Erythroblast (primary cell): ENCODE data around the gene A2ML1.

Experiments
- GATA1 ChIP-seq: IDR thresholded peaks from 2 replicates; pipeline ENCODE4 v1.6.1; 2011; ENCODE audit warnings: low read depth, mild to moderate bottlenecking, control low read depth, low read length, moderate library complexity
- POLR2A ChIP-seq: IDR thresholded peaks from 2 replicates; pipeline ENCODE4 v1.6.1; 2011; ENCODE audit warnings: mild to moderate bottlenecking, low read length

DNA sequence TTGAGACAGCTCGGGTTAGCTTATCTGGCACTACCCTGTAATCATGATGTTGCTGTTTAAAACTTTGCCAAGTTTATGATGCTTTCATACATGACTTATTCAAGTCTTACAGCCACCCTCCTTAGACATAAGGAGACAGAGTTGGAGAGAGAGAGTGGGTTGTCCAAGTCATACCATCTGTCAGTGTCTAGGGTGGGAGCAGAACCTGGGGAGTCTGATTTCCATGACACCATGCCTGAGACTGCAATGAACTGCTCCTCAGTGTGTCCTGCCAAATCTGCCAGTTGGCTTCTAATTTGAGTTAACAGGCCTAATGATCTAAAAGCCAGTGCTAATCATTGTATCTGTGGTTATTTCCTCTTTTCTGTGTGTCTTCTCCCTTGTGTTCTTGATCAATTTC lies 48.2 kb downstream of the A2ML1 start:
- TF ChIP-seq POLR2A, result no peak
- TF ChIP-seq GATA1, result no peak
